HepG2 (cell line): Measurements from ENCODE around the gene PSMC3IP. TPM values are rescaled to one million over a fixed set of nuclear protein-coding genes. Genes with fewer than 3 reads are reported as not detected.

Source experiments
- ATAC-seq: fragments of 200-7000 bp; cut with Tn5 transposase; 3 replicates; pipeline ENCODE4 v1.9.1; 2020; ENCODE audit warnings: mild to moderate bottlenecking, moderate library complexity
- BruUV-seq: library from RNA; stranded (reverse); fragments of 400-500 nt; replicated peaks from 2 replicates; lab custom pipeline; 2021; lab: Mats Ljungman, UMichigan
- CTCF ChIA-PET: fragments of 300-600 bp; formaldehyde crosslinking; extraction: SDS; loops from one replicate; lab custom pipeline; 2021; ENCODE audit warnings: low total read pairs, inconsistent platforms, low intra/inter-chr PET ratio; lab: Yijun Ruan, JAX
- POLR2A ChIA-PET: fragments of 350-600 bp; sonication (Branson Sonifier 250); formaldehyde crosslinking; loops from one replicate; lab custom pipeline; 2020; ENCODE audit warnings: antibody characterized with exemption, inconsistent platforms; lab: Yijun Ruan, JAX
- DNase-seq: peaks from one replicate; pipeline ENCODE4 v3.0.0-alpha.2; 2015; ENCODE audit warnings: low spot score
- FAIRE-seq: peaks from 3 replicates; lab custom pipeline; 2011; peaks lifted over from hg19 to GRCh38; lab: Jason Lieb, UNC
- H2AFZ ChIP-seq: one replicate; pipeline ENCODE4 v1.6.1; 2011; ENCODE audit warnings: low read length, inconsistent platforms
- H3K27ac ChIP-seq: fragments of 300-600 bp; 3 replicates; pipeline ENCODE4 v1.8.0; 2011; ENCODE audit warnings: mixed run types, mild to moderate bottlenecking, mixed read lengths, low read length, inconsistent platforms; ENCODE audit not compliant: insufficient read depth; ENCODE audit errors: extremely low read length
- H3K27me3 ChIP-seq, 2 experiments: fragments of 200-600 bp in 1 of 2; 2 replicates in 1 of 2; 3 replicates in 1 of 2; pipeline versions ENCODE4 v1.6.0 to v1.8.0; 2011; ENCODE audit warnings: low read length in 2 of 2, mild to moderate bottlenecking in 2 of 2, moderate library complexity in 2 of 2, inconsistent platforms in 1 of 2; ENCODE audit not compliant: insufficient read depth in 2 of 2, control insufficient read depth in 1 of 2
- H3K36me3 ChIP-seq, 2 experiments: fragments of 200-600 bp in 1 of 2; replicated peaks in 1 of 2; 2 replicates in 1 of 2; 3 replicates in 1 of 2; pipeline versions ENCODE4 v1.5.1 to v1.8.0; 2011; ENCODE audit warnings: low read length in 2 of 2, inconsistent platforms in 1 of 2; ENCODE audit not compliant: insufficient read depth in 2 of 2, control insufficient read depth in 1 of 2
- H3K4me1 ChIP-seq: 2 replicates; pipeline ENCODE4 v1.5.1; 2012; ENCODE audit warnings: low read length, inconsistent platforms; ENCODE audit not compliant: insufficient read depth
- H3K4me2 ChIP-seq: 2 replicates; pipeline ENCODE4 v1.6.0; 2011; ENCODE audit warnings: low read depth, low read length, inconsistent platforms
- H3K4me3 ChIP-seq, 3 experiments: fragments of 200-600 bp in 1 of 3; sonication (generic), shearing (Covaris generic) in 1 of 3; replicated peaks in 1 of 3; 2 replicates each; pipeline ENCODE4 v1.5.1; 2011 to 2016; ENCODE audit warnings: low read length in 3 of 3, inconsistent platforms in 2 of 3, low read depth in 2 of 3, mild to moderate bottlenecking in 2 of 3, control low read depth in 1 of 3, mixed read lengths in 1 of 3; ENCODE audit not compliant: insufficient read depth in 1 of 3
- H3K79me2 ChIP-seq: one replicate; pipeline ENCODE4 v1.6.1; 2011; ENCODE audit warnings: low read length, inconsistent platforms; ENCODE audit not compliant: insufficient read depth
- H3K9ac ChIP-seq: 2 replicates; pipeline ENCODE4 v1.6.0; 2011; ENCODE audit warnings: mild to moderate bottlenecking, low read depth, low read length, inconsistent platforms; ENCODE audit not compliant: insufficient read depth
- H3K9me3 ChIP-seq: 2 replicates; pipeline ENCODE4 v1.5.1; 2012; ENCODE audit warnings: mild to moderate bottlenecking, low read length
- H4K20me1 ChIP-seq: 2 replicates; pipeline ENCODE4 v1.6.0; 2011; ENCODE audit warnings: inconsistent platforms, mild to moderate bottlenecking, low read length, moderate library complexity; ENCODE audit not compliant: insufficient read depth
- BRD4 ChIP-seq: sonication (generic); formaldehyde crosslinking; IDR thresholded peaks from 2 replicates; pipeline ENCODE4 v1.4.0; 2020; ENCODE audit warnings: missing genetic modification reagents
- EED ChIP-seq: sonication (generic); formaldehyde crosslinking; IDR thresholded peaks from 2 replicates; pipeline ENCODE4 v1.5.0; 2020; ENCODE audit warnings: mild to moderate bottlenecking, missing genetic modification reagents
- FOXA1 ChIP-seq, 2 experiments: fragments of 450-650 bp in 1 of 2; sonication (generic) in 1 of 2; formaldehyde crosslinking in 1 of 2; IDR thresholded peaks; 2 replicates each; pipeline versions ENCODE4 v1.4.0 to v1.6.1; 2016 to 2020; ENCODE audit warnings: missing genetic modification reagents in 1 of 2
- GMEB2 ChIP-seq: IDR thresholded peaks from 2 replicates; pipeline ENCODE4 v1.6.1; 2016; ENCODE audit warnings: missing biosample characterization, missing genetic modification reagents, low read depth
- PAX8 ChIP-seq: sonication (generic); formaldehyde crosslinking; IDR thresholded peaks from 2 replicates; pipeline ENCODE4 v1.8.0; 2022; ENCODE audit warnings: mild to moderate bottlenecking, missing genetic modification reagents, borderline replicate concordance
- PHB2 ChIP-seq: fragments of 450-650 bp; IDR thresholded peaks from 2 replicates; pipeline ENCODE4 v1.6.1; 2018; ENCODE audit not compliant: partially characterized antibody
- PREB ChIP-seq: sonication (generic); formaldehyde crosslinking; IDR thresholded peaks from 2 replicates; pipeline ENCODE4 v1.4.0; 2020; ENCODE audit warnings: missing genetic modification reagents
- SALL1 ChIP-seq: sonication (generic); formaldehyde crosslinking; IDR thresholded peaks from 2 replicates; pipeline ENCODE4 v1.8.0; 2022; ENCODE audit warnings: mild to moderate bottlenecking, missing genetic modification reagents
- USF2 ChIP-seq, 2 experiments: sonication (generic) in 1 of 2; formaldehyde crosslinking in 1 of 2; IDR thresholded peaks; 2 replicates each; pipeline versions ENCODE4 v1.5.1 to v1.6.1; 2011 to 2020; ENCODE audit warnings: borderline replicate concordance in 1 of 2, low read depth in 1 of 2, low read length in 1 of 2, mild to moderate bottlenecking in 1 of 2, missing genetic modification reagents in 1 of 2, moderate library complexity in 1 of 2
- ZBTB44 ChIP-seq: sonication (generic); formaldehyde crosslinking; IDR thresholded peaks from 2 replicates; pipeline ENCODE4 v1.4.0; 2020; ENCODE audit warnings: missing genetic modification reagents
- ZFP36L1 ChIP-seq: sonication (generic); formaldehyde crosslinking; IDR thresholded peaks from 2 replicates; pipeline ENCODE4 v1.8.0; 2022; ENCODE audit warnings: mild to moderate bottlenecking, missing genetic modification reagents, moderate library complexity
- ZNF510 ChIP-seq: sonication (generic); formaldehyde crosslinking; IDR thresholded peaks from 2 replicates; pipeline ENCODE4 v1.4.0; 2020; ENCODE audit warnings: low read depth, mild to moderate bottlenecking, missing genetic modification reagents
- ZNF788 ChIP-seq: sonication (generic); formaldehyde crosslinking; IDR thresholded peaks from 2 replicates; pipeline ENCODE4 v1.5.0; 2020; ENCODE audit warnings: mild to moderate bottlenecking, missing genetic modification reagents, borderline replicate concordance
- ZNF816 ChIP-seq: sonication (generic); formaldehyde crosslinking; IDR thresholded peaks from 2 replicates; pipeline ENCODE4 v1.8.0; 2022; ENCODE audit warnings: missing genetic modification reagents, mild to moderate bottlenecking, borderline replicate concordance
- WGBS: methylation state at CpG from one replicate; pipeline ENCODE4 v1.1.6; 2017; ENCODE audit warnings: low lambda C conversion rate; 5-methylcytosine and 5-hydroxymethylcytosine counted together
- in situ Hi-C: cut with HindIII; loops from 2 replicates; pipeline ENCODE4 v1.10.0; 2017; ENCODE audit warnings: low pct_unique_long_range_greater_than_20kb; ENCODE audit not compliant: extremely low pct_ligation_motif_present
- intact Hi-C: fragments of 100-400 bp; cut with micrococcal nuclease; formaldehyde crosslinking; loops from one replicate; pipeline ENCODE4 v1.10.0; 2022; ENCODE audit not compliant: unreplicated experiment
- polyA plus RNA-seq, 8 experiments: library from polyadenylated mRNA; depleted of rRNA in 3 of 8; stranded (reverse) in 7 of 8; unstranded in 1 of 8; fragments of >200 nt; fragmentation: Illumina TruSeq in 4 of 8; extraction: Trizol in 4 of 8; gene quantifications; 2 replicates each; pipeline versions ENCODE4 v1.2.1 to v1.2.3, GENCODE V29; 2011 to 2016; ENCODE audit warnings: low read depth in 4 of 8, missing spikeins in 1 of 8, mixed read lengths in 1 of 8; ENCODE audit not compliant: insufficient read depth in 1 of 8
- total RNA-seq, 5 experiments: library from RNA; depleted of rRNA; stranded (reverse); fragments of >200 nt; fragmentation: Illumina TruSeq; extraction: Trizol; gene quantifications; 2 replicates each; pipeline ENCODE4 v1.2.3, GENCODE V29; 2016; ENCODE audit warnings: low read depth in 1 of 5

Gene PSMC3IP
- total and polyA plus RNA-seq, 2 of the 13 experiments (the other 11 are each of a cell fraction or from before 2014, with no cell fraction given) = 6.5 to 22.4 TPM

GRCh38 chr17:42578282-42578869 lies 847 bp upstream of the PSMC3IP start (continued):
- TF ChIP-seq FOXA1 (IDR thresholded peaks at IDR 0.05) (no peak), FOXA1 (CRISPR knock-in tag; IDR thresholded peaks at IDR 0.05) (peak; percentile 52; the same call in 1 of the 2 replicates), EED (peak; percentile 80), ZNF510 (CRISPR knock-in tag) (no peak), SALL1 (CRISPR knock-in tag) (peak; percentile 34; the same call in 1 of the 2 replicates)

- POLR2A ChIA-PET = interaction anchor here (0.6 to 8.5 kb wide), 14 partner anchors 12 to 317 kb away, joined by 3 to 128 read pairs (median 8); partner anchors contain the start of genes CNTNAP1, COASY, MLX and NAGLU
- ATAC-seq (peak; percentile 28), FAIRE-seq (no peak), DNase-seq (no peak)
- Histone ChIP-seq H3K9ac (peak overlapping the region; percentile 96), H3K4me2 (peak overlapping the region; percentile 99), H2AFZ (no peak overlapping the region), H3K27ac (peak overlapping the region; percentile 90), H3K36me3 (peaks cover 26 to 49% of the 10 kb centered on the region in 2 experiments), H4K20me1 (no peaks in the 10 kb centered on the region), H3K27me3 (no peaks in the 10 kb centered on the region; a peak in 1 of 5 replicates), H3K4me3 (peak overlapping the region; percentile 75 to 97 (median 87)), H3K79me2 (peaks cover 23% of the 10 kb centered on the region), H3K9me3 (no peaks in the 10 kb centered on the region), H3K4me1 (peaks cover 33% of the 10 kb centered on the region)
- in situ Hi-C loops (no loop called here), intact Hi-C loops (loop anchor here (1.0 to 5.0 kb wide), 2 partner anchors 10 to 185 kb away; partner anchors contain the start of genes MLX and RAMP2)
- TSS peak; percentile 59 for BruUV-seq
- 3% methylated on average over 18 of the region's 18 CpGs for WGBS
- CTCF ChIA-PET = interaction anchor here (1.0 to 1.4 kb wide), 3 partner anchors 15 to 104 kb away, joined by 3 to 9 read pairs (median 3); partner anchors contain the start of gene CCR10
- no peak for TF ChIP-seq GMEB2
- 0 out of 2 replicates have a peak, but pooled peaks have one; percentile 48 for TF ChIP-seq BRD4 (CRISPR knock-in tag)
- TF ChIP-seq PHB2 = no peak
- no peak for TF ChIP-seq PREB (CRISPR knock-in tag)
- no peak for TF ChIP-seq ZFP36L1 (CRISPR knock-in tag)
- TF ChIP-seq USF2 (IDR thresholded peaks at IDR 0.05; ENCODE audit: low read depth, low read length) = no peak
- TF ChIP-seq USF2 (CRISPR knock-in tag; IDR thresholded peaks at IDR 0.05; ENCODE audit: borderline replicate concordance) = no peak
- TF ChIP-seq ZNF788 (CRISPR knock-in tag) = no peak
- no peak for TF ChIP-seq PAX8 (CRISPR knock-in tag)
- TF ChIP-seq ZBTB44 = 0 out of 2 replicates have a peak, but pooled peaks have one; percentile 11
- no peak for TF ChIP-seq ZNF816
These were observed 393 bp downstream of the PSMC3IP start for GRCh38 chr17:42577140-42577531.
